ENCODE results near the gene MAP3K3. TPM values are rescaled to one million over a fixed set of nuclear protein-coding genes. Genes with fewer than 3 reads are reported as not detected.
A peak's percentile ranks its signal among the peaks of the same experiment; 100 is the strongest.

The MAP3K3 gene
- total RNA-seq, 4 donors from 2014 or later = 14.0 to 38.9 (median 18.4) TPM

- Histone ChIP-seq H3K4me3 (peak overlapping the region; percentile 45 to 79 (median 66)), H3K27me3 (peaks cover 0 to 19% (median 0%) of the 10 kb centered on the region in 4 donors), H3K4me1 (peaks cover 23 to 66% (median 41%) of the 10 kb centered on the region in 3 donors), H3K27ac (peak overlapping the region; percentile 39 to 91 (median 83)), H3K36me3 (peaks cover 0 to 29% (median 22%) of the 10 kb centered on the region in 3 donors), H3K9me3 (no peaks in the 10 kb centered on the region)
- WGBS, 2 donors = 42 to 61% methylated on average over 11 to 12 of the region's 22 CpGs
- TF ChIP-seq POLR2A (IDR thresholded peaks at IDR 0.05) (peak in 1 of 4 donors; percentile 20), CTCF (IDR thresholded peaks at IDR 0.05) (peak; percentile 27 to 74 (median 56))
- DNase-seq = no peak
- intact Hi-C loops (cut with DNase I) = no loop called here
Observed at GRCh38 chr17:63697341-63698286, 75.4 kb downstream of the MAP3K3 start.

- no peak for DNase-seq
- Histone ChIP-seq H3K4me1 (peaks cover 23 to 66% (median 41%) of the 10 kb centered on the region in 3 donors), H3K4me3 (peak overlapping the region; percentile 45 to 79 (median 66)), H3K27me3 (peaks cover 0 to 19% (median 0%) of the 10 kb centered on the region in 4 donors), H3K36me3 (peaks cover 5 to 28% (median 16%) of the 10 kb centered on the region in 3 donors), H3K9me3 (no peaks in the 10 kb centered on the region), H3K27ac (peak overlapping the region; percentile 39 to 91 (median 83))
- no peak for TF ChIP-seq CTCF (IDR thresholded peaks at IDR 0.05)
- WGBS, 2 donors = 48 to 55% methylated on average over 5 of the region's 24 CpGs
- intact Hi-C loops (cut with DNase I) = no loop called here
Observed at GRCh38 chr17:63698381-63698885, 76.2 kb downstream of the MAP3K3 start.

GRCh38 chr17:63698886-63699637 lies 76.8 kb downstream of the MAP3K3 start:
- DNase-seq = peak; percentile 68
- 46% methylated on average over 4 of the region's 45 CpGs; no CpG with 5 or more reads in 1 of the 2 donors for WGBS, 2 donors
- Histone ChIP-seq H3K9me3 (no peaks in the 10 kb centered on the region), H3K27me3 (peaks cover 0 to 19% (median 0%) of the 10 kb centered on the region in 4 donors), H3K4me1 (peaks cover 23 to 66% (median 41%) of the 10 kb centered on the region in 3 donors), H3K36me3 (peaks cover 6 to 28% (median 10%) of the 10 kb centered on the region in 3 donors), H3K27ac (peak overlapping the region; percentile 39 to 91 (median 83)), H3K4me3 (peak overlapping the region; percentile 45 to 79 (median 66))
- intact Hi-C loops (cut with DNase I) = no loop called here
- no peak for TF ChIP-seq CTCF (IDR thresholded peaks at IDR 0.05)
- TF ChIP-seq POLR2A (IDR thresholded peaks at IDR 0.05) = peak in 1 of 4 donors; percentile 42

- Histone ChIP-seq H3K27me3 (peaks cover 0 to 19% (median 0%) of the 10 kb centered on the region in 4 donors), H3K4me1 (peaks cover 23 to 66% (median 41%) of the 10 kb centered on the region in 3 donors), H3K36me3 (peaks cover 6 to 28% (median 6%) of the 10 kb centered on the region in 3 donors), H3K27ac (peak within 1 kb of the TSS; percentile 52 to 91 (median 83)), H3K9me3 (no peaks in the 10 kb centered on the region), H3K4me3 (peak within 1 kb of the TSS; percentile 45 to 79 (median 66))
- intact Hi-C loops (cut with DNase I) = no loop called here
- no peak for DNase-seq
- TF ChIP-seq CTCF (IDR thresholded peaks at IDR 0.05) = no peak
- TF ChIP-seq POLR2A (IDR thresholded peaks at IDR 0.05) = peak in 2 of 4 donors; percentile 36 to 52
- WGBS, 2 donors = no CpG with 5 or more reads among the region's 133 CpGs
Observed at GRCh38 chr17:63699638-63700527, 77.7 kb downstream of the MAP3K3 start, which contains the start of gene LIMD2. Gene LIMD2 (minus strand): TSS chr17:63700125. CDS start chr17:63699298, 827 bp downstream.
